ENCODE measurements around the gene PDPK1.

Gene PDPK1

DNA sequence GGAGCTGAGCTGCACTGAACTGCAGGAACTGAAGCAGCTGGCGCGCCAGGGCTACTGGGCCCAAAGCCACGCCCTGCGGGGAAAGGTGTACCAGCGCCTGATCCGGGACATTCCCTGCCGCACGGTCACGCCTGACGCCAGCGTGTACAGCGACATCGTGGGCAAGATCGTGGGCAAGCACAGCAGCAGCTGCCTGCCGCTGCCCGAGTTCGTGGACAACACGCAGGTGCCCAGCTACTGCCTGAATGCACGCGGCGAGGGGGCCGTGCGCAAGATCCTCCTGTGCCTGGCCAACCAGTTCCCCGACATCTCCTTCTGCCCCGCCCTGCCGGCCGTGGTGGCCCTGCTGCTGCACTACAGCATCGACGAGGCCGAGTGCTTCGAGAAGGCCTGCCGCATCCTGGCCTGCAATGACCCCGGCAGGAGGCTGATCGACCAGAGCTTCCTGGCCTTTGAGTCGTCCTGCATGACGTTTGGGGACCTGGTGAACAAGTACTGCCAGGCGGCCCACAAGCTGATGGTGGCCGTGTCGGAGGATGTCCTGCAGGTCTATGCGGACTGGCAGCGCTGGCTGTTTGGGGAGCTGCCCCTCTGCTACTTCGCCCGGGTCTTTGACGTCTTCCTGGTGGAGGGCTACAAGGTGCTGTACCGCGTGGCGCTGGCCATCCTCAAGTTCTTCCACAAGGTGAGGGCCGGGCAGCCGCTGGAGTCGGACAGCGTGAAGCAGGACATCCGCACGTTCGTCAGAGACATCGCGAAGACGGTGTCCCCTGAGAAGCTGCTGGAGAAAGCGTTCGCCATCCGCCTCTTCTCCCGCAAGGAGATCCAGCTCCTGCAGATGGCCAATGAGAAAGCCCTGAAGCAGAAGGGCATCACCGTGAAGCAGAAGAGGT lies 41.4 kb upstream of the PDPK1 start:
- Histone ChIP-seq H2AFZ (ENCODE audit: low read depth, low read length) (no peak overlapping the region), H3K14ac (ENCODE audit: low read length in 2 of 2) (no peak overlapping the region), H3K9me3 (ENCODE audit: control insufficient read depth, low read length) (no peaks in the 10 kb centered on the region), H3K4me1 (ENCODE audit: control insufficient read depth, insufficient read depth, low read depth, low read length) (peaks cover 23% of the 10 kb centered on the region), H2BK5ac (ENCODE audit: low read depth, low read length, poor library complexity, severe bottlenecking) (no peak overlapping the region), H3K27ac (ENCODE audit: low read length, poor library complexity, severe bottlenecking) (no peak overlapping the region), H2AK5ac (ENCODE audit: low read length, severe bottlenecking) (no peak overlapping the region), H4K8ac (ENCODE audit: low read length) (no peak overlapping the region), H2BK12ac (ENCODE audit: low read length in 2 of 2) (no peak overlapping the region), H3K36me3 (ENCODE audit: control insufficient read depth in 1 of 2, insufficient read depth in 2 of 2, low read depth in 1 of 2, low read length in 2 of 2) (peaks cover 24 to 56% of the 10 kb centered on the region in 2 experiments), H3K4me3 (ENCODE audit: insufficient read depth in 1 of 2, low read depth in 1 of 2, low read length in 2 of 2) (no peak overlapping the region), H3K4me2 (ENCODE audit: low read length, poor library complexity, severe bottlenecking) (no peak overlapping the region), H3K18ac (ENCODE audit: low read depth in 1 of 2, low read length in 2 of 2) (no peak overlapping the region), H3K9ac (ENCODE audit: low read length) (no peak overlapping the region), H2BK120ac (ENCODE audit: low read depth, low read length) (no peak overlapping the region), H2BK15ac (ENCODE audit: low read depth, poor library complexity, severe bottlenecking) (no peak overlapping the region), H3K4ac (ENCODE audit: low read depth in 1 of 2, low read length in 2 of 2) (no peak overlapping the region), H3K23ac (ENCODE audit: low read length in 2 of 2) (no peak overlapping the region), H3K79me1 (replicated peaks; ENCODE audit: low read length, poor library complexity, severe bottlenecking) (peaks cover 20% of the 10 kb centered on the region), H4K91ac (ENCODE audit: low read length) (no peak overlapping the region), H3K27me3 (ENCODE audit: control insufficient read depth in 1 of 2, insufficient read depth in 1 of 2, low read length in 2 of 2) (no peaks in the 10 kb centered on the region)
- no peak for DNase-seq
- 96% methylated on average over 62 of the region's 62 CpGs for WGBS

DNA sequence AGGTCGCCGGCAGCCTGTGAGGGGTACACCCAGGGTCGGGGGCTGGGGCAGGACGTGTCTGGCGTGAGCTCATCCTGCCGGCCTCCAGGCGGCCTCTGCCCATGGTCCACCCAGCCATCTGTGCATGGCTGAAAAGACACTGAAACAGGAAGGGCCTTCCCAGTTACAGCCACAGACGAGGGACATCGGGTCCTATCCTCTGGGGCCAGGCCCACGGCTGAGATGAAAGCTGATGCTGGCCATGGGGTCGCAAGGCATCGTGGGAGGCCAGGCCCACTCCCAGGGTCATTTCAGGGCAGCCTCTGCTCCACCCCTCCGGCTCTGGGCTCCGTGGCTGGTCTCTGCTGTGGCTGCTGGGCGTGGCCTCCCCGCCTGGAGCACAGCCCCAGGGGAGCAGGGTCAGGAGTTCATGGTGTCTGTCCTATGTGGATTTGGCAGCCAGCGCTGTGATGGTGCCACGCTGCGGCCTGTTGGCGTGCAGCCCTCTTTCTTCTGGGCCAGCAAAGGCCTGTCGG lies 40.6 kb upstream of the PDPK1 start:
- H3K36me3 ChIP-seq (ENCODE audit: control insufficient read depth in 1 of 2, insufficient read depth in 2 of 2, low read depth in 1 of 2, low read length in 2 of 2), result peaks cover 24 to 56% of the 10 kb centered on the region in 2 experiments
- peaks cover 24% of the 10 kb centered on the region for H3K4me1 ChIP-seq (ENCODE audit: control insufficient read depth, insufficient read depth, low read depth, low read length)
- no peak overlapping the region for H3K14ac ChIP-seq (ENCODE audit: low read length in 2 of 2)
- H4K8ac ChIP-seq (ENCODE audit: low read length), result no peak overlapping the region
- H4K91ac ChIP-seq (ENCODE audit: low read length), result no peak overlapping the region
- no peaks in the 10 kb centered on the region for H3K27me3 ChIP-seq (ENCODE audit: control insufficient read depth in 1 of 2, insufficient read depth in 1 of 2, low read length in 2 of 2)
- no peak for DNase-seq
- no peak overlapping the region for H2AFZ ChIP-seq (ENCODE audit: low read depth, low read length)
- H3K79me1 ChIP-seq (replicated peaks; ENCODE audit: low read length, poor library complexity, severe bottlenecking), result peaks cover 19% of the 10 kb centered on the region
- no peak overlapping the region for H2BK5ac ChIP-seq (ENCODE audit: low read depth, low read length, poor library complexity, severe bottlenecking)
- H3K9me3 ChIP-seq (ENCODE audit: control insufficient read depth, low read length), result no peaks in the 10 kb centered on the region
- H3K18ac ChIP-seq (ENCODE audit: low read depth in 1 of 2, low read length in 2 of 2), result no peak overlapping the region
- H3K4me2 ChIP-seq (ENCODE audit: low read length, poor library complexity, severe bottlenecking), result no peak overlapping the region
- no peak overlapping the region for H3K23ac ChIP-seq (ENCODE audit: low read length in 2 of 2)
- no peak overlapping the region for H2BK15ac ChIP-seq (ENCODE audit: low read depth, poor library complexity, severe bottlenecking)
- WGBS, result 81% methylated on average over 21 of the region's 21 CpGs
- no peak overlapping the region for H2BK120ac ChIP-seq (ENCODE audit: low read depth, low read length)
- no peak overlapping the region for H2BK12ac ChIP-seq (ENCODE audit: low read length in 2 of 2)
- H2AK5ac ChIP-seq (ENCODE audit: low read length, severe bottlenecking), result no peak overlapping the region
- H3K4me3 ChIP-seq (ENCODE audit: insufficient read depth in 1 of 2, low read depth in 1 of 2, low read length in 2 of 2), result no peak overlapping the region
- H3K9ac ChIP-seq (ENCODE audit: low read length), result peak overlapping the region; percentile 7
- no peak overlapping the region for H3K27ac ChIP-seq (ENCODE audit: low read length, poor library complexity, severe bottlenecking)
- H3K4ac ChIP-seq (ENCODE audit: low read depth in 1 of 2, low read length in 2 of 2), result no peak overlapping the region

DNA sequence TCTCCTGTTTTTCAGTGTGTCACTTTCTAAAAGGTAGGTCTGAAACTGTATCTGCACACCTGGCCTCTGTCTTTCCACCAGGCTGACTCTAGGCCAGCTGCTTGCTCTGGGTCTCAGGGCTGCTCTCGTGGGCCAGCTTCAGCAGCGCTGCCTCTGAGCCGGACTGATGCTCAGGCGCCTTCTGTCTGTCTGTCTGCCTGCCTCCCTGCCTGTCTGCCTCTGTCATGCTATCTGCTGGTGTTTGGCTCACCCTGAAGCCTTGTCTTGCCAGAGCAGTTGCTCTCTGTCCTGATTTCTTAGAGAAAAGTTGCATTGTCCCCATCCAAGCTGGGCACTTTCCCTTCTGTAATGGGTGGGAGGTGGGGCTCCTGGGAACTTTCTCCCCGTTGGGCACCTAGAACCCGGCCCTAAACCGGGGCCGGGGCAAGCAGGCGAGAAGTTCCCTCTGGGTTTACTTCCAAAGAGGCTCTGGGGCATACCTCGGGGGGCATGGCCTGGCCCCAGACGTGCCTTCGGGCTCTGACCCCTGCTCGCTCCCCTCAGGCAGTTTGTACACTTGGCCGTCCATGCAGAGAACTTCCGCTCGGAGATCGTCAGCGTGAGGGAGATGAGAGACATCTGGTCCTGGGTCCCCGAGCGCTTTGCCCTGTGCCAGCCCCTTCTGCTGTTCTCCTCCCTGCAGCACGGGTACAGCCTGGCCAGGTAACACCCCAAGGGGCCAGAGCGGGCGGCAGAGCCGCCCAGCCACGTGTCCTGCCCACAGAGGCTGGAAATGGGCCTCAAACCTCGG lies 39.9 kb upstream of the PDPK1 start:
- H3K4me2 ChIP-seq (ENCODE audit: low read length, poor library complexity, severe bottlenecking), result no peak overlapping the region
- peak overlapping the region; percentile 7 for H3K9ac ChIP-seq (ENCODE audit: low read length)
- H3K27ac ChIP-seq (ENCODE audit: low read length, poor library complexity, severe bottlenecking), result no peak overlapping the region
- H3K14ac ChIP-seq (ENCODE audit: low read length in 2 of 2), result no peak overlapping the region
- no peak overlapping the region for H2BK12ac ChIP-seq (ENCODE audit: low read length in 2 of 2)
- no peak overlapping the region for H2AK5ac ChIP-seq (ENCODE audit: low read length, severe bottlenecking)
- no peak overlapping the region for H3K4me3 ChIP-seq (ENCODE audit: insufficient read depth in 1 of 2, low read depth in 1 of 2, low read length in 2 of 2)
- WGBS, result 93% methylated on average over 26 of the region's 26 CpGs
- no peak overlapping the region for H4K8ac ChIP-seq (ENCODE audit: low read length)
- peaks cover 24 to 56% of the 10 kb centered on the region in 2 experiments for H3K36me3 ChIP-seq (ENCODE audit: control insufficient read depth in 1 of 2, insufficient read depth in 2 of 2, low read depth in 1 of 2, low read length in 2 of 2)
- no peaks in the 10 kb centered on the region for H3K9me3 ChIP-seq (ENCODE audit: control insufficient read depth, low read length)
- no peak overlapping the region for H3K23ac ChIP-seq (ENCODE audit: low read length in 2 of 2)
- H3K4me1 ChIP-seq (ENCODE audit: control insufficient read depth, insufficient read depth, low read depth, low read length), result peaks cover 27% of the 10 kb centered on the region
- no peaks in the 10 kb centered on the region for H3K27me3 ChIP-seq (ENCODE audit: control insufficient read depth in 1 of 2, insufficient read depth in 1 of 2, low read length in 2 of 2)
- H4K91ac ChIP-seq (ENCODE audit: low read length), result no peak overlapping the region
- no peak for DNase-seq
- H2BK120ac ChIP-seq (ENCODE audit: low read depth, low read length), result no peak overlapping the region
- H3K18ac ChIP-seq (ENCODE audit: low read depth in 1 of 2, low read length in 2 of 2), result no peak overlapping the region
- H3K4ac ChIP-seq (ENCODE audit: low read depth in 1 of 2, low read length in 2 of 2), result no peak overlapping the region
- H2BK5ac ChIP-seq (ENCODE audit: low read depth, low read length, poor library complexity, severe bottlenecking), result no peak overlapping the region
- peaks cover 19% of the 10 kb centered on the region for H3K79me1 ChIP-seq (replicated peaks; ENCODE audit: low read length, poor library complexity, severe bottlenecking)
- H2BK15ac ChIP-seq (ENCODE audit: low read depth, poor library complexity, severe bottlenecking), result no peak overlapping the region
- H2AFZ ChIP-seq (ENCODE audit: low read depth, low read length), result no peak overlapping the region
